SK-N-SH (cell line): ENCODE data around the gene MTREX. TPM values are rescaled to one million over a fixed set of nuclear protein-coding genes. Genes with fewer than 3 reads are reported as not detected.
A peak's percentile ranks its signal among the peaks of the same experiment; 100 is the strongest.

Source experiments
- CTCF ChIA-PET: fragments of 300-600, 350-600 bp; formaldehyde crosslinking; extraction: SDS; loops from one replicate; lab custom pipeline; 2021; lab: Yijun Ruan, JAX
- POLR2A ChIA-PET: fragments of 350-600 bp; sonication (Branson Sonifier 250); formaldehyde crosslinking; extraction: SDS; loops from one replicate; lab custom pipeline; 2020; ENCODE audit warnings: antibody characterized with exemption, inconsistent platforms; lab: Yijun Ruan, JAX
- DNase-seq: peaks from one replicate; pipeline ENCODE4 v3.0.0; 2012
- H2AFZ ChIP-seq: fragments of 200-600 bp; sonication (generic); 2 replicates; pipeline ENCODE4 v1.8.1; 2016; ENCODE audit warnings: antibody characterized with exemption, mild to moderate bottlenecking, low read depth
- H3F3A ChIP-seq: fragments of 200-600 bp; sonication (generic); replicated peaks from 2 replicates; pipeline ENCODE3; 2016; ENCODE audit warnings: antibody characterized with exemption, mild to moderate bottlenecking; ENCODE audit not compliant: insufficient read depth
- H3K27ac ChIP-seq, 2 experiments: fragments of 200-500 bp in 1 of 2; fragments of 200-600 bp in 1 of 2; sonication (Bioruptor generic) in 1 of 2; sonication (generic), shearing (Covaris generic) in 1 of 2; 2 replicates each; pipeline versions ENCODE4 v1.5.1 to v1.6.1; 2014 to 2016; ENCODE audit warnings: low read depth in 2 of 2, inconsistent platforms in 1 of 2, low read length in 1 of 2, mild to moderate bottlenecking in 1 of 2, mixed read lengths in 1 of 2
- H3K27me3 ChIP-seq: fragments of 200-600 bp; sonication (generic), shearing (Covaris generic); 2 replicates; pipeline ENCODE4 v1.6.1; 2016; ENCODE audit warnings: mixed run types; ENCODE audit not compliant: insufficient read depth
- H3K36me3 ChIP-seq, 2 experiments: fragments of 200-500 bp in 1 of 2; fragments of 200-600 bp in 1 of 2; sonication (Bioruptor generic) in 1 of 2; sonication (generic) in 1 of 2; replicated peaks in 1 of 2; 2 replicates each; pipeline versions ENCODE3 to v1.5.1; 2014 to 2016; ENCODE audit warnings: low read length in 1 of 2, mild to moderate bottlenecking in 1 of 2; ENCODE audit not compliant: insufficient read depth in 2 of 2, control insufficient read depth in 1 of 2
- H3K4me1 ChIP-seq, 2 experiments: fragments of 200-500 bp in 1 of 2; fragments of 200-600 bp in 1 of 2; sonication (Bioruptor generic) in 1 of 2; sonication (generic), shearing (Covaris generic) in 1 of 2; 2 replicates each; pipeline versions ENCODE4 v1.5.1 to v1.6.1; 2014 to 2016; ENCODE audit warnings: low read depth in 1 of 2, low read length in 1 of 2, mixed run types in 1 of 2; ENCODE audit not compliant: insufficient read depth in 2 of 2, control insufficient read depth in 1 of 2
- H3K4me2 ChIP-seq: fragments of 200-600 bp; sonication (generic), shearing (Covaris generic); 2 replicates; pipeline ENCODE4 v1.6.1; 2017; ENCODE audit warnings: mixed run types
- H3K4me3 ChIP-seq, 2 experiments: fragments of 200-500 bp in 1 of 2; fragments of 200-600 bp in 1 of 2; sonication (Bioruptor generic) in 1 of 2; sonication (generic), shearing (Covaris generic) in 1 of 2; 2 replicates each; pipeline versions ENCODE4 v1.5.1 to v1.8.1; 2014 to 2016; ENCODE audit warnings: low read depth in 2 of 2, inconsistent platforms in 1 of 2, low read length in 1 of 2, mild to moderate bottlenecking in 1 of 2, mixed read lengths in 1 of 2, moderate library complexity in 1 of 2
- H3K79me2 ChIP-seq: fragments of 200-600 bp; sonication (generic); 2 replicates; pipeline ENCODE4 v1.8.1; 2017; ENCODE audit warnings: mild to moderate bottlenecking; ENCODE audit not compliant: insufficient read depth
- H3K9ac ChIP-seq: fragments of 200-600 bp; sonication (generic); 2 replicates; pipeline ENCODE4 v1.6.1; 2017; ENCODE audit warnings: mixed run types
- H3K9me2 ChIP-seq: fragments of 200-600 bp; sonication (generic); 2 replicates; pipeline ENCODE4 v1.6.1; 2017; ENCODE audit warnings: mixed run types
- H3K9me3 ChIP-seq: fragments of 200-600 bp; sonication (generic); 2 replicates; pipeline ENCODE4 v1.6.1; 2017; ENCODE audit warnings: mixed run types, mild to moderate bottlenecking, moderate library complexity
- H4K20me1 ChIP-seq: fragments of 200-600 bp; sonication (generic); 2 replicates; pipeline ENCODE4 v1.6.1; 2017; ENCODE audit warnings: mild to moderate bottlenecking, mixed run types; ENCODE audit not compliant: insufficient read depth
- EP300 ChIP-seq, 2 experiments: IDR thresholded peaks; 2 replicates each; pipeline versions ENCODE4 v1.4.0 to v1.6.1; 2012; ENCODE audit warnings: borderline replicate concordance in 1 of 2, low read depth in 1 of 2, low read length in 1 of 2
- EZH2phosphoT487 ChIP-seq: fragments of 200-600 bp; sonication (generic); IDR thresholded peaks from 2 replicates; pipeline ENCODE4 v1.6.1; 2017; ENCODE audit warnings: low read depth, mixed run types, mild to moderate bottlenecking, antibody characterized with exemption, moderate library complexity, borderline replicate concordance
- FOSL2 ChIP-seq: IDR thresholded peaks from 2 replicates; pipeline ENCODE4 v1.4.0; 2012; ENCODE audit warnings: low read depth, mild to moderate bottlenecking, moderate library complexity, borderline replicate concordance
- FOXJ3 ChIP-seq: sonication (generic); formaldehyde crosslinking; IDR thresholded peaks from 2 replicates; pipeline ENCODE4 v1.5.1; 2020; ENCODE audit warnings: mild to moderate bottlenecking, missing genetic modification reagents
- FOXM1 ChIP-seq: IDR thresholded peaks from 2 replicates; pipeline ENCODE4 v1.4.0; 2012; ENCODE audit warnings: low read depth, mild to moderate bottlenecking
- GATA2 ChIP-seq: sonication (generic); formaldehyde crosslinking; IDR thresholded peaks from 2 replicates; pipeline ENCODE4 v1.5.0; 2020; ENCODE audit warnings: mild to moderate bottlenecking, missing genetic modification reagents
- JUND ChIP-seq: IDR thresholded peaks from 2 replicates; pipeline ENCODE4 v1.4.0; 2012
- MXI1 ChIP-seq: IDR thresholded peaks from 2 replicates; pipeline ENCODE4 v1.6.1; 2012; ENCODE audit warnings: mild to moderate bottlenecking, low read depth, low read length, improper control_type of control experiment
- NFIC ChIP-seq: IDR thresholded peaks from 2 replicates; pipeline ENCODE4 v1.4.0; 2012; ENCODE audit warnings: borderline replicate concordance
- NRF1 ChIP-seq: IDR thresholded peaks from 2 replicates; pipeline ENCODE4 v1.6.1; 2012; ENCODE audit warnings: low read depth, mild to moderate bottlenecking, low read length
- RAD21 ChIP-seq: IDR thresholded peaks from 2 replicates; pipeline ENCODE4 v1.6.1; 2012; ENCODE audit warnings: mild to moderate bottlenecking, low read length
- RCOR1 ChIP-seq: fragments of 150-350 bp; IDR thresholded peaks from 2 replicates; pipeline ENCODE4 v1.6.1; 2017; ENCODE audit warnings: antibody characterized with exemption, low read length
- WGBS: methylation state at CpG from one replicate; pipeline ENCODE4 v1.1.6; 2017; ENCODE audit warnings: low lambda C conversion rate; 5-methylcytosine and 5-hydroxymethylcytosine counted together
- polyA plus RNA-seq, 3 experiments: library from polyadenylated mRNA; depleted of rRNA; stranded (reverse); fragments of >200 nt; gene quantifications; 2 replicates each; pipeline ENCODE4 v1.2.3, GENCODE V29; 2012
- TF ChIP-seq, protein P1 (sequence below): IDR thresholded peaks from 2 replicates; pipeline ENCODE4; 2012

The MTREX gene
- polyA plus RNA-seq, 1 of the 3 experiments (the other 2 are of a cell fraction): 11.2 TPM

DNA sequence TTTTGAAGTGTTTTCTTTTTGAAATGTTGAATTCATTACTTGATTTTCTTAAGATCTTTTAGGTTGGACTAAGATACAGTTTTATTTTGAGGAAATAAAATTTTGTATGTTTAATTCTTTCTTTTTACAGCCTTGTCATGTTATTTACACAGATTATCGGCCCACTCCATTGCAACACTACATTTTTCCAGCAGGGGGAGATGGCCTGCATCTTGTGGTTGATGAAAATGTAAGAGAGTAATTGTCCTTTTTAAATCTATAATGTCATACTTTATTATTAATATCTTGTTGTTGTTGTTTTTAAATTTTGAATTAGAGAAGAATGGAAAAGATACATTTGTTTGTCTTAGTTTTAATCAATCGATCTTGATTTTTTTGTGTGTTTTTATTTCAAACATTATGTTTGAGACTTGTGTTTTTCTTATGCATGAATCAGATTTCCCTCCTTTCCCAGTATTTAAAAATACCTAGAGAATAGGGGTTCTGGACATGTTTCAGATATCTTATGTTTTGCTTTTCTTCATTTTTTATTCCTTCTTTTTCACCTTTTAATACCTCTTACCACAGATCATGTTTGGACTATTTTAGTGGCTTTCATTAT lies 36.7 kb downstream of the MTREX start (continued):
- TF ChIP-seq RAD21: peak; percentile 75
- TF ChIP-seq, all 33 proteins: peak for 4

GRCh38 chr5:55345327-55345726 lies 37.5 kb downstream of the MTREX start:
- TF ChIP-seq GATA2 (CRISPR knock-in tag) (no peak), EP300 (IDR thresholded peaks at IDR 0.05; ENCODE audit: borderline replicate concordance in 1 of 2, low read depth in 1 of 2, low read length in 1 of 2) (no peak), NFIC (no peak)
- WGBS: 86% methylated on average over 4 of the region's 4 CpGs
- CTCF ChIA-PET: interaction anchor here (1.0 kb wide), 1 partner anchor 346 kb away, joined by 4 read pairs; no protein-coding TSS in a partner anchor
- POLR2A ChIA-PET: no interaction called here
- Histone ChIP-seq H3K9me2 (no peaks in the 10 kb centered on the region), H3K9ac (no peak overlapping the region), H3K36me3 (peaks cover 81 to 85% of the 10 kb centered on the region in 2 experiments), H3K4me3 (no peak overlapping the region), H3K79me2 (peaks cover 7% of the 10 kb centered on the region; the same call in 1 of the 2 replicates), H2AFZ (no peak overlapping the region), H3K27ac (no peak overlapping the region), H3K27me3 (no peaks in the 10 kb centered on the region), H3K4me2 (no peak overlapping the region), H4K20me1 (no peaks in the 10 kb centered on the region), H3K9me3 (no peaks in the 10 kb centered on the region), H3K4me1 (no peaks in the 10 kb centered on the region), H3F3A (peaks cover 30% of the 10 kb centered on the region)
- DNase-seq: no peak

GRCh38 chr5:55347786-55348185 lies 40.0 kb downstream of the MTREX start:
- Histone ChIP-seq H3K9ac (no peak overlapping the region), H3K79me2 (no peaks in the 10 kb centered on the region), H3K36me3 (peaks cover 77 to 91% of the 10 kb centered on the region in 2 experiments), H3K9me2 (no peaks in the 10 kb centered on the region), H4K20me1 (no peaks in the 10 kb centered on the region), H3K4me3 (no peak overlapping the region), H3K4me2 (no peak overlapping the region), H3K9me3 (no peaks in the 10 kb centered on the region), H3K4me1 (no peaks in the 10 kb centered on the region), H3K27me3 (no peaks in the 10 kb centered on the region), H3F3A (peaks cover 22% of the 10 kb centered on the region), H2AFZ (no peak overlapping the region), H3K27ac (no peak overlapping the region)
- ChIA-PET CTCF (interaction anchor here (0.9 to 1.5 kb wide), 3 partner anchors 10 to 51 kb away, joined by 3 to 5 read pairs (median 3); partner anchors contain the start of genes DHX29 and MTREX), POLR2A (no interaction called here)
- WGBS: 100% methylated on average over 3 of the region's 3 CpGs
- TF ChIP-seq FOXM1 (no peak), NRF1 (no peak), RAD21 (no peak), EP300 (IDR thresholded peaks at IDR 0.05; ENCODE audit: borderline replicate concordance in 1 of 2, low read depth in 1 of 2, low read length in 1 of 2) (no peak), RCOR1 (no peak), MXI1 (no peak), FOXJ3 (CRISPR knock-in tag) (no peak), FOSL2 (no peak), JUND (no peak), EZH2phosphoT487 (no peak)
- TF ChIP-seq, protein P1, sequence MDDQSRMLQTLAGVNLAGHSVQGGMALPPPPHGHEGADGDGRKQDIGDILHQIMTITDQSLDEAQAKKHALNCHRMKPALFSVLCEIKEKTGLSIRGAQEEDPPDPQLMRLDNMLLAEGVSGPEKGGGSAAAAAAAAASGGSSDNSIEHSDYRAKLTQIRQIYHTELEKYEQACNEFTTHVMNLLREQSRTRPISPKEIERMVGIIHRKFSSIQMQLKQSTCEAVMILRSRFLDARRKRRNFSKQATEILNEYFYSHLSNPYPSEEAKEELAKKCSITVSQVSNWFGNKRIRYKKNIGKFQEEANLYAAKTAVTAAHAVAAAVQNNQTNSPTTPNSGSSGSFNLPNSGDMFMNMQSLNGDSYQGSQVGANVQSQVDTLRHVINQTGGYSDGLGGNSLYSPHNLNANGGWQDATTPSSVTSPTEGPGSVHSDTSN: no peak
- no peak for DNase-seq
